B cell (primary cell): ENCODE measurements around the gene TSPAN18. TPM values are rescaled to one million over a fixed set of nuclear protein-coding genes. Genes with fewer than 3 reads are reported as not detected.

Experiments used
- ATAC-seq: fragments of 200-7000 bp; cut with Tn5 transposase; one replicate; pipeline ENCODE4 v1.10.0; 2021; ENCODE audit warnings: low read depth, mild to moderate bottlenecking, moderate number of reproducible peaks, moderate library complexity
- CTCF ChIA-PET: fragments of 350-600 bp; sonication (Branson Sonifier 250); formaldehyde crosslinking; loops from one replicate; lab custom pipeline; 2021; ENCODE audit warnings: antibody characterized with exemption, inconsistent platforms; lab: Charles Lee
- POLR2A ChIA-PET: fragments of 350-600 bp; sonication (Branson Sonifier 250); formaldehyde crosslinking; loops from one replicate; lab custom pipeline; 2021; ENCODE audit warnings: antibody characterized with exemption; lab: Charles Lee
- DNase-seq: peaks from one replicate; pipeline ENCODE4 v3.0.0; 2013
- H2AFZ ChIP-seq: 2 replicates; pipeline ENCODE4 v1.6.1; 2012; ENCODE audit warnings: mild to moderate bottlenecking, low read depth, low read length; ENCODE audit not compliant: insufficient read depth, poor library complexity, severe bottlenecking
- H3K27ac ChIP-seq, 2 donors: 1 replicate in 1 of 2; 2 replicates in 1 of 2; pipeline ENCODE4 v1.5.1; 2012 to 2013; ENCODE audit warnings: low read length in 2 of 2, mild to moderate bottlenecking in 2 of 2, moderate library complexity in 1 of 2
- H3K27me3 ChIP-seq, 4 experiments: fragments of 200-600 bp in 1 of 4; sonication (generic) in 1 of 4; replicated peaks in 1 of 4; 1 replicate in 2 of 4; 2 replicates in 2 of 4; pipeline versions ENCODE4 v1.6.1 to v1.7.0; 2013 to 2016; ENCODE audit warnings: low read length in 3 of 4, mild to moderate bottlenecking in 2 of 4, mixed read lengths in 1 of 4, moderate library complexity in 1 of 4; ENCODE audit not compliant: insufficient read depth in 4 of 4, control insufficient read depth in 3 of 4; ENCODE audit errors: control extremely low read depth in 1 of 4
- H3K36me3 ChIP-seq, 2 experiments: replicated peaks in 1 of 2; 1 replicate in 1 of 2; 2 replicates in 1 of 2; pipeline versions ENCODE4 v1.6.1 to v1.7.1; 2013; ENCODE audit warnings: low read length in 1 of 2; ENCODE audit not compliant: insufficient read depth in 2 of 2, control insufficient read depth in 1 of 2; ENCODE audit errors: control extremely low read depth in 1 of 2, extremely low read depth in 1 of 2
- H3K4me1 ChIP-seq, 2 donors: fragments of 200-600 bp in 1 of 2; sonication (generic) in 1 of 2; 1 replicate in 1 of 2; 2 replicates in 1 of 2; pipeline versions ENCODE4 v1.5.1 to v1.6.1; 2013 to 2017; ENCODE audit warnings: low read length in 2 of 2; ENCODE audit not compliant: control insufficient read depth in 2 of 2, insufficient read depth in 2 of 2
- H3K4me2 ChIP-seq: replicated peaks from 2 replicates; pipeline ENCODE3; 2012; ENCODE audit warnings: mild to moderate bottlenecking, low read depth, low read length; ENCODE audit not compliant: poor library complexity, severe bottlenecking
- H3K4me3 ChIP-seq, 5 experiments: fragments of 200-600 bp in 1 of 5; sonication (generic) in 1 of 5; 1 replicate in 3 of 5; 2 replicates in 2 of 5; pipeline versions ENCODE4 v1.5.1 to v1.7.0; 2011 to 2016; ENCODE audit warnings: low read length in 4 of 5, mild to moderate bottlenecking in 4 of 5, low read depth in 2 of 5, control low read depth in 1 of 5, moderate library complexity in 1 of 5; ENCODE audit not compliant: insufficient read depth in 1 of 5; ENCODE audit errors: control extremely low read depth in 1 of 5, extremely low read depth in 1 of 5
- H3K79me2 ChIP-seq: fragments of 200-600 bp; sonication (generic); one replicate; pipeline ENCODE4 v1.6.0; 2016; ENCODE audit warnings: low read length; ENCODE audit not compliant: control insufficient read depth, insufficient read depth
- H3K9ac ChIP-seq: fragments of 200-600 bp; sonication (generic); 2 replicates; pipeline ENCODE4 v1.6.1; 2017; ENCODE audit warnings: mild to moderate bottlenecking, low read length, moderate library complexity
- H3K9me3 ChIP-seq, 3 donors: one replicate each; pipeline versions ENCODE4 v1.6.1 to v1.7.1; 2013; ENCODE audit warnings: low read length in 2 of 3; ENCODE audit not compliant: control insufficient read depth in 2 of 3, insufficient read depth in 1 of 3; ENCODE audit errors: control extremely low read depth in 1 of 3
- H4K20me1 ChIP-seq: 2 replicates; pipeline ENCODE4 v1.6.0; 2012; ENCODE audit warnings: mild to moderate bottlenecking, low read length; ENCODE audit not compliant: insufficient read depth, control insufficient read depth, poor library complexity, severe bottlenecking
- H3K27ac Mint-ChIP-seq: one replicate; pipeline ENCODE4 v1.8.0; 2021; ENCODE audit warnings: mixed read lengths
- H3K27me3 Mint-ChIP-seq: one replicate; pipeline ENCODE4 v1.8.0; 2021; ENCODE audit warnings: mixed read lengths
- H3K4me1 Mint-ChIP-seq: one replicate; pipeline ENCODE4 v1.8.0; 2021; ENCODE audit warnings: mixed read lengths
- H3K4me3 Mint-ChIP-seq: one replicate; pipeline ENCODE4 v1.8.0; 2021; ENCODE audit warnings: mixed read lengths
- H3K9me3 Mint-ChIP-seq: one replicate; pipeline ENCODE4 v1.8.0; 2022; ENCODE audit warnings: mixed read lengths; ENCODE audit not compliant: insufficient read depth
- EZH2 ChIP-seq: IDR thresholded peaks from 2 replicates; pipeline ENCODE4 v1.6.1; 2012; ENCODE audit warnings: borderline replicate concordance, low read depth, mild to moderate bottlenecking, moderate library complexity, low read length; ENCODE audit not compliant: insufficient read depth, poor library complexity, severe bottlenecking
- WGBS: methylation state at CpG from one replicate; pipeline ENCODE4 v1.1.5; 2013; ENCODE audit warnings: missing lambda C conversion rate; ENCODE audit not compliant: insufficient coverage; 5-methylcytosine and 5-hydroxymethylcytosine counted together
- intact Hi-C: fragments of 100-400 bp; cut with micrococcal nuclease; formaldehyde crosslinking; loops from one replicate; pipeline ENCODE4 v1.10.0; 2022
- polyA plus RNA-seq: library from polyadenylated mRNA; depleted of rRNA; stranded (reverse); fragments of >200 nt; gene quantifications from 2 replicates; pipeline ENCODE4 v1.2.3, GENCODE V29; 2012
- total RNA-seq, 2 donors: library from RNA; stranded (reverse); fragments of 120-200 nt in 1 of 2; gene quantifications; 1 replicate in 1 of 2; 2 replicates in 1 of 2; pipeline versions ENCODE4 v1.2.3 to v1.2.4, GENCODE V29; 2013 to 2022
- TF ChIP-seq, protein P1 (sequence below): fragments of 200-600 bp; IDR thresholded peaks from one replicate; pipeline ENCODE4 v1.8.0; 2022; ENCODE audit warnings: antibody characterized with exemption, mild to moderate bottlenecking

The TSPAN18 gene
- total and polyA plus RNA-seq, 2 donors (not counting 1 experiment from before 2014, with no cell fraction given) = 0.75 to 2.0 TPM

DNA sequence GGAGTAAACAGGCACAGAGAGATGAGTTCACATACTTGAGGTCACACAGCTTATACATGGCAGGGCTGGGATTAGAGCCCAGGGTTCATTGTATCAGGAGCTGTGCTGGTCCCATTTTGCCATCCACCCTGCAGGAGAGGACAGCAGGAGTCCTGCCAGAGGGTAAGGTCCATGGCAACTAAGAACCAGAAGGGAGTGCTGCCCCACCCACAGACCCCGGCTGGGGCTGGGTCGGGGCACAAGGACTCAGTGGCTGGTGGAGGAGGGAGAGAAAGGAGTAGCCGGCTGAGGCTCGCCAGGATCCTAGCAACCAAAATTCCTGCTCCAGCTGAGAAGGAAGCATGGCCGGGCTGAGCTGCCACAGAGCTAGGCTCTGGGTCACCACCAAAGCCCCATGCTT, 249.8 kb downstream of the TSPAN18 start:
- intact Hi-C loops = no loop called here
- Histone ChIP-seq H3K27ac (no peak overlapping the region), H3K4me3 (no peak overlapping the region), H3K27me3 (peaks cover 0 to 13% (median 2%) of the 10 kb centered on the region in 4 experiments), H3K36me3 (no peaks in the 10 kb centered on the region), H2AFZ (no peak overlapping the region), H4K20me1 (no peaks in the 10 kb centered on the region), H3K79me2 (no peaks in the 10 kb centered on the region), H3K9me3 (no peaks in the 10 kb centered on the region), H3K9ac (no peak overlapping the region), H3K4me2 (no peak overlapping the region), H3K4me1 (peaks cover 12 to 21% of the 10 kb centered on the region in 2 donors)
- ChIA-PET CTCF (interaction anchor here (0.8 to 6.7 kb wide), 9 partner anchors 8 to 127 kb away, joined by 3 to 37 read pairs (median 4); no protein-coding TSS in a partner anchor), POLR2A (no interaction called here)
- TF ChIP-seq, protein P1, sequence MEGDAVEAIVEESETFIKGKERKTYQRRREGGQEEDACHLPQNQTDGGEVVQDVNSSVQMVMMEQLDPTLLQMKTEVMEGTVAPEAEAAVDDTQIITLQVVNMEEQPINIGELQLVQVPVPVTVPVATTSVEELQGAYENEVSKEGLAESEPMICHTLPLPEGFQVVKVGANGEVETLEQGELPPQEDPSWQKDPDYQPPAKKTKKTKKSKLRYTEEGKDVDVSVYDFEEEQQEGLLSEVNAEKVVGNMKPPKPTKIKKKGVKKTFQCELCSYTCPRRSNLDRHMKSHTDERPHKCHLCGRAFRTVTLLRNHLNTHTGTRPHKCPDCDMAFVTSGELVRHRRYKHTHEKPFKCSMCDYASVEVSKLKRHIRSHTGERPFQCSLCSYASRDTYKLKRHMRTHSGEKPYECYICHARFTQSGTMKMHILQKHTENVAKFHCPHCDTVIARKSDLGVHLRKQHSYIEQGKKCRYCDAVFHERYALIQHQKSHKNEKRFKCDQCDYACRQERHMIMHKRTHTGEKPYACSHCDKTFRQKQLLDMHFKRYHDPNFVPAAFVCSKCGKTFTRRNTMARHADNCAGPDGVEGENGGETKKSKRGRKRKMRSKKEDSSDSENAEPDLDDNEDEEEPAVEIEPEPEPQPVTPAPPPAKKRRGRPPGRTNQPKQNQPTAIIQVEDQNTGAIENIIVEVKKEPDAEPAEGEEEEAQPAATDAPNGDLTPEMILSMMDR = no peak
- no peak for TF ChIP-seq EZH2
- 100% methylated on average over 4 of the region's 5 CpGs for WGBS
- Mint-ChIP-seq H3K27me3 (no peaks in the 10 kb centered on the region), H3K9me3 (no peaks in the 10 kb centered on the region), H3K4me1 (peaks cover 11% of the 10 kb centered on the region), H3K4me3 (no peak overlapping the region), H3K27ac (no peak overlapping the region)
- ATAC-seq (no peak), DNase-seq (no peak)

DNA sequence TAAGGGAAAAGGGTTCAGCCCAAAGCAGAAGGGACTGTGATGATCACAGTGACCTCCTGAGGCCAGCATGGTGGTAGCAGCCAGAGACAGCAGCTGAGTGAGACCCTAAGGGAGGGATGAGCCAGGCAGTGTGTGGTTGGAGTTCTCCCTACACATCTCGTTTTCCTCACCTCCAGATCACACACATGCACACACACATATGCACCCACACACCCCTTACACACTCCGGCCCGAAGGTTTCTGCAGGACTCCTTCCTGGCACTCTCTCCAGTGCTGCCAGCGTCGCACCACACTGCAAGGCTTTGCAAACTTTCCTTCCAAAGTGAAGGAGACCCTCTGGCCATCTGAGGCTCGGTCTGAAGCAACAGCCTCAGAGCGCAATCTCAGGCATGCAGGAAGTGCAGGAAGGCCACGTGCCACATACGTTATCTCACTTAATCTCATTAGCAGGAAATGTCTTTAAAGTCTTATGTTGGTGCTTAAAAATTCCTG, 250.8 kb downstream of the TSPAN18 start:
- Mint-ChIP-seq H3K27me3 (no peaks in the 10 kb centered on the region), H3K4me3 (peak overlapping the region; percentile 40), H3K27ac (no peak overlapping the region), H3K9me3 (no peaks in the 10 kb centered on the region), H3K4me1 (peaks cover 11% of the 10 kb centered on the region)
- Histone ChIP-seq H3K36me3 (no peaks in the 10 kb centered on the region), H3K27me3 (peaks cover 0 to 13% (median 2%) of the 10 kb centered on the region in 4 experiments), H3K9me3 (no peaks in the 10 kb centered on the region), H3K4me1 (peaks cover 12 to 21% of the 10 kb centered on the region in 2 donors), H3K4me3 (no peak overlapping the region), H3K4me2 (peak overlapping the region; percentile 18), H3K9ac (no peak overlapping the region), H3K27ac (no peak overlapping the region), H2AFZ (peak overlapping the region; percentile 57), H4K20me1 (no peaks in the 10 kb centered on the region), H3K79me2 (no peaks in the 10 kb centered on the region)
- TF ChIP-seq, protein P1 = no peak
- TF ChIP-seq EZH2 = no peak
- ATAC-seq (peak; percentile 35), DNase-seq (no peak)
- ChIA-PET POLR2A (no interaction called here), CTCF (interaction anchor here (0.6 to 6.7 kb wide), 8 partner anchors 37 to 126 kb away, joined by 3 to 37 read pairs (median 4); no protein-coding TSS in a partner anchor)
- intact Hi-C loops = no loop called here
- WGBS = 28% methylated on average over 6 of the region's 9 CpGs
